Measurements from ENCODE around the gene CLCN7. TPM values are rescaled to one million over a fixed set of nuclear protein-coding genes. Genes with fewer than 3 reads are reported as not detected.

CLCN7 gene
- total RNA-seq, 2 donors from 2014 or later, result 27.2 to 115 TPM

DNA sequence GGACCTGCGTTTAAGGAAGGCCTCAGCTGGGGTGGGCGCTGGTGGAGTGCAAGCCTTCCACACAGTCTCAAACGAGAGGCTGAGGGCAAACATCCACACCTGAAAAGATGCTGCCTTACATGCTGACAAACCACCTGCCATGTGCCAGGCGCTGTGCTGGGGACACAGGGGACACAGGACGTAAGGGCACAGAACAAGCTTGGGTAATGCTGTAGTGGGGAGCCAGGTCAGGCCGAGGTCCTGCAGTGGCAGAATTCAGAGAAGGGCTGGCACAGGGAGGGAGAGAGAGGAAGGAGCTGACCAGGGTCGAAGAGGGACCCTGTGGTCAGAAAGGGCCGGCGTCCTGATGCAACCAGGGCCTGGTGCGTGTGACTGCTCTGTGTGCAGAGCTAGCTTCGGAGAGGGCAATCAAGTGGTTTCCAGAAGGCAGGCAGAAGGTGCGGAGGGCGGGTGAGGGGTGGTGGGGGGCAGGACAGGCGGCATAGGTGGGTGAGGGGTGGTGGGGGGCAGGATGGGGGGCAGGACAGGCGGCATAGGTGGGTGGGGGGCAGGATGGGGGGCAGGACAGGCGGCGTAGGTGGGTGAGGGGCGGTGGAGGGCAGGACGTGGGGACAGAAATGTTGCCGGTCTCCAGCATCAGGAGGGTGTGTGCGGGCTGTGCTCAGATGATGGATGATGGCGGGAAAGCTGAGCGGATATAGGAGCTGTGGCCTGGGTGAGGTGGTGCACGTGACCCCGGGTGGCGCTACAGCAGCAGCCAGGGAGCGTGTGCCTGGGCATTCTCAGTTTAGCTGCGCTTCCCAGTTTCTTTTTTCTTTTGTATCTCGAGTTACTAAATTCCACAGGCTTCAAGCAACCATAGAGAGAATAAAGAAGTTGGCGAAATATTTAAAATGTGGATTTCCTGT is 37.1 kb upstream of the CLCN7 start:
- H3K27me3 ChIP-seq, result no peaks in the 10 kb centered on the region
- 85 to 86% methylated on average over 29 to 30 of the region's 30 CpGs for WGBS, 2 donors
- no peak overlapping the region for H3K4me3 ChIP-seq
- no peaks in the 10 kb centered on the region for H3K9me3 ChIP-seq
- H3K4me1 ChIP-seq, result no peaks in the 10 kb centered on the region
- no peak for ATAC-seq
- DNase-seq, result no peak
- H3K27ac ChIP-seq, result no peak overlapping the region
- TF ChIP-seq, protein P1, sequence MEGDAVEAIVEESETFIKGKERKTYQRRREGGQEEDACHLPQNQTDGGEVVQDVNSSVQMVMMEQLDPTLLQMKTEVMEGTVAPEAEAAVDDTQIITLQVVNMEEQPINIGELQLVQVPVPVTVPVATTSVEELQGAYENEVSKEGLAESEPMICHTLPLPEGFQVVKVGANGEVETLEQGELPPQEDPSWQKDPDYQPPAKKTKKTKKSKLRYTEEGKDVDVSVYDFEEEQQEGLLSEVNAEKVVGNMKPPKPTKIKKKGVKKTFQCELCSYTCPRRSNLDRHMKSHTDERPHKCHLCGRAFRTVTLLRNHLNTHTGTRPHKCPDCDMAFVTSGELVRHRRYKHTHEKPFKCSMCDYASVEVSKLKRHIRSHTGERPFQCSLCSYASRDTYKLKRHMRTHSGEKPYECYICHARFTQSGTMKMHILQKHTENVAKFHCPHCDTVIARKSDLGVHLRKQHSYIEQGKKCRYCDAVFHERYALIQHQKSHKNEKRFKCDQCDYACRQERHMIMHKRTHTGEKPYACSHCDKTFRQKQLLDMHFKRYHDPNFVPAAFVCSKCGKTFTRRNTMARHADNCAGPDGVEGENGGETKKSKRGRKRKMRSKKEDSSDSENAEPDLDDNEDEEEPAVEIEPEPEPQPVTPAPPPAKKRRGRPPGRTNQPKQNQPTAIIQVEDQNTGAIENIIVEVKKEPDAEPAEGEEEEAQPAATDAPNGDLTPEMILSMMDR (IDR thresholded peaks at IDR 0.05), result no peak
- no peak for TF ChIP-seq POLR2A (IDR thresholded peaks at IDR 0.05)
- peaks cover 0 to 2% of the 10 kb centered on the region in 2 donors for H3K36me3 ChIP-seq (replicated peaks in 1 of 2; ENCODE audit: insufficient read depth in 1 of 2, low read depth in 2 of 2)
- intact Hi-C loops (cut with DNase I), result no loop called here

DNA sequence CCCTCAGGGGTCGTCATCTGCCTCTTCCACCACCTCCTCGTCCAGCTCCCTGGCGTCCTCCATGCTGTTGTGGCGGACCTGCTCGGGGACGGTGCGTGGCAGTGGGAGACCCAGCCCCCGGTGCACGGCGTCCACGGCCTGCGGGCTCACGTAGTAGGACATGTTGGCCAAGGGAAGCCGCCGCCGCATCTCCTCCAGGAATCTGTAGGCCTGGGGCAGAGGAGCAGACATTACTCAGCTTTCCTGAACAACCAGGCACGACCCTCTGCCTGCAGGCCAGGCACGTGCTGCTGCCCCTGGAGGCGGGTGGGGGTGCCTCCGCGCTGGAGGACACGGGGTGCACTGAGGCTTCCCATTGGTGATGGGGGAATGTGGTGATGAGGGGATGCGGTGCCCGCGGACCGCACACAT is 36.1 kb upstream of the CLCN7 start:
- Histone ChIP-seq H3K36me3 (replicated peaks in 1 of 2; ENCODE audit: insufficient read depth in 1 of 2, low read depth in 2 of 2) (peaks cover 0 to 2% of the 10 kb centered on the region in 2 donors), H3K4me3 (no peak overlapping the region), H3K4me1 (no peaks in the 10 kb centered on the region), H3K9me3 (no peaks in the 10 kb centered on the region), H3K27me3 (no peaks in the 10 kb centered on the region), H3K27ac (no peak overlapping the region)
- 92 to 95% methylated on average over 18 to 26 of the region's 26 CpGs for WGBS, 2 donors
- DNase-seq (no peak), ATAC-seq (no peak)
- intact Hi-C loops (cut with DNase I), result no loop called here
- no peak for TF ChIP-seq POLR2A (IDR thresholded peaks at IDR 0.05)
- TF ChIP-seq, protein P1 (IDR thresholded peaks at IDR 0.05), result no peak

DNA sequence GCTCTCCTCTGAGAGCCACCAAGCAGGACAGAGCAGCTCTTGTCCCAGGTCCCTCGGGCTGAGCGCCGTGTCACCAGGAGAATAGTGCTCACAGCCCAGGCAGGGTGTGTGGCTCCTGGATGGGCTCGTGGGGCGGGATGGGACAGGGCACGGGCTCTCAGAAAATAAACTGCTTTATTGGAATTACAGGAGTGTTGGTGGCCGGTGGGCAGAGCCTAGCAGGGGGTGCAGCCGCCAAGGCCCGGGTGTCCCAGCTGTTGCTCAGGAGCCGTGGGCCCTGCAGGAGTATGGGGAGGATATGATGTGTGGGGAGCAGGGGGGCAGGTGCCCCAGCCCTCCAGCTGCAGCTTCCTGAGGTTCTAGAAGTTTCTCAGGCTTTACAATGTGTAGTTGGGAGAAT is 35.4 kb upstream of the CLCN7 start:
- TF ChIP-seq POLR2A (IDR thresholded peaks at IDR 0.05), result no peak
- TF ChIP-seq, protein P1 (IDR thresholded peaks at IDR 0.05), result no peak
- no peaks in the 10 kb centered on the region for H3K4me1 ChIP-seq
- H3K27me3 ChIP-seq, result no peaks in the 10 kb centered on the region
- 78 to 82% methylated on average over 5 to 10 of the region's 10 CpGs for WGBS, 2 donors
- H3K36me3 ChIP-seq (replicated peaks in 1 of 2; ENCODE audit: insufficient read depth in 1 of 2, low read depth in 2 of 2), result peaks cover 0 to 2% of the 10 kb centered on the region in 2 donors
- ATAC-seq, result no peak
- intact Hi-C loops (cut with DNase I), result no loop called here
- H3K4me3 ChIP-seq, result no peak overlapping the region
- DNase-seq, result no peak
- no peaks in the 10 kb centered on the region for H3K9me3 ChIP-seq
- H3K27ac ChIP-seq, result peak overlapping the region in 2 of 4 donors; percentile 24 to 32

DNA sequence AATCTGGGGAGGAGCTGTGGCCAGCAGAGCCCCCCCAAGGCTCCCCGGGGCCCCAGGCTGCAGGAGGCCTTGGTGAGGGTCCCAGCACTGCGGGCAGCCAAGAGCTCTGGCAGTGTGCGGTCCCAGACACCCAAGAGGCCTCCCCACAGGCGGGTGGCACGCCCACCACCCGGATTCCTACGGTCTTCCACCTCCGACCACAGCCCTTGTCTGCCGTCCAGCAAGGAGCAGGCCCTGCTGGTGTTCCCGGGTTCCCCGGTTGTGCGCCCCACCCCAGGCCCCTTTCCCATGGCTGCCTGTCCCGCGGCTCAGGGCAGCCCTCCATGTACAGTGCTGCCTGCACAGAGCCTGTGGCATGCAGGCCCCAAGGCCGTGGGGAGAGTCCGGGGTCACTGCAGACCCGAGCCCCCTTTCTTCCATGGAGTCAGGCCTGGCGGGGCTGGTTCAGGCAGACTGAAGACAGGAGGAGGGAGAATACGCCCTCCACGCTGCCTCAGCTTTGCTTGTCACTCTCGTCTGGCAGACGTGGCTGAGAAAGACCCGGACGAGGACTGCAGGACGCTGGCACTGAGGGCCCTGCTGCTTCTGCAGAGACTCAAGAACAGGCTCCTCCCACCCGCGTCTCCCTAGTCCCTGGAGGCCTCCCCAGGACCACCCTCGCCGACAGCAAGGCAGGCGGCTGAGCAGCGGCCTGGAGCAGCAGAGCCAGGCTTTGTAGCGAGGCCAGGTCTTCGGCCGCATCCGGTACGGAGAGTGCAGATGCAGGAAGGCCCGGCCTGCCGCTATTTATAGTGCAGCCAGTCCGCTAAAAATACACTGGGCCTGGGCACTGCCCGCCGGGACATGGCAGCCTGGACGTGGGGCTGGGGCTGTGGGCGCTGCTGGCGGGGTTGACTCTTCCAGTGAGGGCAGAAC is 34.7 kb upstream of the CLCN7 start:
- Histone ChIP-seq H3K27ac (peak overlapping the region in 2 of 4 donors; percentile 24 to 32), H3K4me3 (no peak overlapping the region), H3K27me3 (no peaks in the 10 kb centered on the region), H3K4me1 (no peaks in the 10 kb centered on the region), H3K36me3 (replicated peaks in 1 of 2; ENCODE audit: insufficient read depth in 1 of 2, low read depth in 2 of 2) (peaks cover 0 to 2% of the 10 kb centered on the region in 2 donors), H3K9me3 (no peaks in the 10 kb centered on the region)
- DNase-seq, result no peak
- intact Hi-C loops (cut with DNase I), result no loop called here
- peak; percentile 18 for ATAC-seq
- no peak for TF ChIP-seq POLR2A (IDR thresholded peaks at IDR 0.05)
- TF ChIP-seq, protein P1 (IDR thresholded peaks at IDR 0.05), result no peak
- 83 to 89% methylated on average over 30 to 36 of the region's 44 CpGs for WGBS, 2 donors

All from body of pancreas (tissue), 4 donors.